NCI-H774 (cell line): ENCODE measurements around the gene CFAP52.
"Not testable (repeated sequence)": the region's sequence is repeated elsewhere in the genome, so short reads cannot be mapped to it uniquely, and the experiment has no call there.

Experiments
- DNase-seq: peaks from one replicate; lab custom pipeline; 2025; lab: John Stamatoyannopoulos, UW

CFAP52 gene

DNA sequence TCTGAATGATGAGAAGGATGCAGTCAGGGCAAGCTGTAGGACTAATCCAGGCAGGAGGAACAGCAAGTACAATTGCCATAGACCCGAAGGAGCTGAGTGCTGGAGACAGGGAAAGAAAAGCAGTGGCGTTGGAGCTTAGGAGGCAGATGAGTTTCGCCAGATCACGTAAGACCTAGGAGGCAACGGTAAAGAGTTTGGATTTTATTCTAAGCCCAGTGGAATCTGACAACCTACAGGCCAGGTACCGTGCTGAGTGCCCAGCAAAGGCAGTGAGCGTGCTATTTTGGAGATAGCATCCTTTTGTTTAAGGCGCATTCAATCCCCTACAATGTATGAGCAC is 70.1 kb downstream of the CFAP52 start:
- DNase-seq: no peak

DNA sequence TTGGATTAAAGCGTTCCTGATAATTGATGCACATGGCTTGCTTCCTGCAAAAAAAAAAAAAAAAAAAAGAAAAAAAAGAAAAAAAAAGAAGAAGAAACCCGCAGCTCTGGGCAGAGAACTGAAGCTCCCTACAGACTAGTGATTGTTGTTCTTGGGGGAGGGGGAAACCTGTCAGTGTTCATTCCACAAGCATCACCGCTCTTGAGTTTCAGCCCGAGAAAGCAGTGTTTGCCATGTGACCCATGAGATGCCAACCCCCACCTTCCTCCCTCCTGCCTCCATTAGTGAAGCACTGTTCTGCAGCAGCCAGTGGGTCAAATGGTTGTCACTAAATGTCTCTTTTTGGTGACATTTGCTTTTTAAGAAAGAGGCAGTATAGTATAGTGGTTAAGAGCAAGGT is 70.6 kb downstream of the CFAP52 start:
- DNase-seq: no peak

DNA sequence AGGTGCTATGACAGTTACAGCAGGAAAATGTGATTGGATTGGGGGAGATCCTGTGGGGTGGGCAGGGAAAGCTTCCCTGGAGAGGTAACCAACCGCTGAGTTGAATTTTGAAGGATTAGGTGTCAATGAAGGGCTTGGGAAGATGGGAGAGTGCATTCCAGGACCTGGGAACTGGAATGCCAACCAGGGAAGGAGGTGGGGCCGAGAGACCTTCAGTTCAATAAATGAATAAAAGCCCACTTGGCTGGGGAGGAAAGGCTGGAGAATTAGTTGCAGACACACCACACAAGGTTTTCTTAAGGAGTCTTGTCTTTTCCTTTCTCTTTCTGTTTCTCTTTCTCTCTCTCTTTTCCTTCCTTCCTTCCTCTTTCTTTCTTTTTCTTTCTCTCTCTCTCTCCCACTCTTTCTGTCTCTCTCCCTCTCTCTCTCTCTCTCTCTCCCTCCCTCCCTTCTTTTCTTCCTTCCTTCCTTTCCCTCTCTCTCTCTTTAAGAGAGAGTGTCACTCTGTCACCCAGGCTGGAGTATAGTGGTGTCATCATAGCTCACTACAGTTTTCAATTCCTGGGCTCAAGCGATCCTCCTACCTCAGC is 72.2 kb downstream of the CFAP52 start:
- DNase-seq: no peak

DNA sequence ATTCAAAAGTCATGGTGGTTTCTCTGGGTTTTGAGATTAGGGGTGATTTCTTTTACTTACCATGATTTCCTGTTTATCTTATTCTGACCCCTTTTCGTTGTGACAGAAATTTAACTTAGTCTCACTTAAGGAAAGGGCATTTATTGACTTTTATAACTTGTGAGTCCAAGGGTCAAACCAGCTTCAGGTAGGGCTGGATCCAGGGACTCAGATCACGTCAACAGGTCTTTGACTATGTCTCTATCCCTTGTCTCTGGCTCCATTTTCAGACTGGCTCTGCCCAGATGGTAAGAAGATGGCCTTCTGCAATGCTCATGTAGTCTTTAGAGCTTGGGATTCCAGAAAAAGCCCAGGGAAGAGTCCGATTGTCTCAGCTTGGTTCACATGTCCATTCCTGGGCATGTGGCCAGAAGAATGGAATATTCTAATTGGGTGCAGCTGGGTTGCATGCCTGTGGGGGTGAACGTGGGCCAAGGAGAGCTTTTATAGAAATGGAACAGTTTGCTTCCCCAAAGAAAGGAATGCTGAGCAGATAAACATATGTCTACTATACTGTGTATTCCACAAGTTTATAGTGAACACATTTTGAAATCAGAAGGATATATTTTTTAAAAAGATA is 82.3 kb downstream of the CFAP52 start:
- no peak for DNase-seq

DNA sequence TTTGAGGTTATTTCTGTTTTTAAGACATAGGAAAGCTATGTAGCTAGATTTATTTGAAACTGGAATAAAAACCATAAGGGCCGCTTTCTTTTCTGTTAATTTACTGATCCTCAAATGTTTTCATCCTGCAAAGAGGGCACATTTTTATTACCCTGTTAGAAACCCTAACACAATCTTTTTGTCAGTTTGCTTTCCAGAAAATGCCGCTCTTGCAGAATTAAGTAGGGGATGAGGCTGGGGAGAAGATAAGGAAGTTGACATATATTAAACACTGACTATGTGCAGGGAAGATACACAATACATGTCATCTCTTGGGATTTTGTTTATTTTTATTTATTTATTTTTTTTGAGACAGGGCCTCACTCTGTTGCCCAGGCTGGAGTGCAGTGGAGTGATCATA is 84.6 kb downstream of the CFAP52 start:
- DNase-seq: no peak

DNA sequence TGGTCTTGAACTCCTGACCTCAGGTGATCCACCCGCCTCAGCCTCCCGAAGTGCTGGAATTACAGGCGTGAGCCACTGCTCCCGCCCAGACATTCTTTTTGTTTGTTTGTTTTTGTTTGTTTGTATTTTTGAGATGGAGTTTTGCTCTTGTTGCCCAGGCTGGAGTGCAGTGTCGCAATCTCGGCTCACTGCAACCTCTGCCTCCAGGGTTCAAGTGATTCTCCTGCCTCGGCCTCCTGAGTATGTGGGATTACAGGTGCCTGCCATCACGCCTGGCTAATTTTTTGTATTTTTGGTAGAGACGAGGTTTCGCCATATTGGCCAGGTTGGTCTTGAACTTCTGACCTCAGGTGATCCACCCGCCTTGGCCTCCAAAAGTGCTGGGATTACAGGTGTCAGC is 87.1 kb downstream of the CFAP52 start:
- not testable (repeated sequence) for DNase-seq

DNA sequence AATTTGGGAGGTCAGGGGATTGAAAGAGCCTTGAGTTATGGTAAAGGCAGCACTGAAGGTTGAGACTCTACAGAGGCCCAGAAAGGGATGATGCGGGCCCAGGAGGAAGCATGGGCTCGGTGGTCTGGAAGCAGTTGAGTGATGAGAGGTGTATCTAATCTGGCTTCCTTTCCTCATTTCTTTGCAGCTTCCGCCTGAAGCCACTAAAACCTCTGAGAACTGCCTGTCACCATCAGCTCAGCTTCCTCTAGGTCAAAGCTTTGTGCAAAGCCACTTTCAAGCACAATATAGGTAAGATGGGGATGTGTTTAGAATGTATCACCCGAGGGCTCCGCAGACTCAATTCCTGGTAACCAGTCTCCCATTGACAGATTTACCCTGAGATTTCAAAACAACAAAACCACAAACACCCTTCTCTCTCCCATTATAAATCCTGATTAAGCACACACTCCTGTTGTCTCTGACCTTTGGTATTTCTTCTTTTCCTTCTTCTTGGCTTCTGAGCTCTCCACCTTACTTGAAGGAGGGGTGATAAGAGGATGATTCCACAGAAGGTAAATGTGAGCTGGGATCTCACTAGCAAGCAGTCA is 90.1 kb downstream of the CFAP52 start:
- DNase-seq: no peak

DNA sequence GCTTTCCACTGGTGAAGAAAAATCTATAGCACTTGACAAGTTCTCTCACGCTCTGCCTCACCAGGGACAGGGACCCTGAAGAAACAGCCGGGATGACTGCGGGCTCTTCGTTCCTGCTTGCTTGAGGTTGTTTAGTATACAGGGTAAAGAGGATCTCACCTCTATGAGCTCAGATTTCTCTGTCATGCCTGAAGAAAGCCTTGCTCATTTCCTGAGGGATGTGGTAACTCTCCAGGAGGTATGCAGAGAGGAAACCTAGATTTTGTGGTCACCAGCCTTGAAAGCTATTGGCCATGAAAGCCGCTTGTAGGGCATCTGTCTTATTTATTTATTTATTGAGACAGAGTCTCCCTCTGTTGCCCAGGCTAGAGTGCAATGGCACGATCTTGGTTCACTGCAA is 92.1 kb downstream of the CFAP52 start:
- DNase-seq: no peak

DNA sequence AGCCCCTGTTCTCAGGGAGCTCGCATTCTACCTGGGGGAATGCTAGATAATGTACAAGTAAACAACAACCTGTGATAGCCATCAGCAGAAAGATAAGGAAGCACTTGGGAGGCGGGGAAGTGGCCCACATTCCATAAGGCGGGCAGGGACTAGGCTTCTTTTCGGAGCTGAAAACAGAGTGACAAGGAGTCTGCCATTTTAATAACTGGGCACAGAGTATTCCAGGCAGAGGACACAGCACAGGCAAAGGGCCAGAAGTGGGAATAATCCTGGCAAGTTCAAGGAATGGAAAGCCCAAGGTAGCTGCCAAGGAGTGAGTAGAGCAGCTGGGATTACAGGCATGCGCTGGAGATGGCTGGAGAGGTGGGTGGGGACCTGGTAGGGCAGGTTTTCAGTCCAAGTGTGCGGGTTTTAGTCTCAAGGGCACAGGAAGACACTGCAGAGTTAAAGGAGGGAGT is 93.1 kb downstream of the CFAP52 start:
- DNase-seq: no peak

DNA sequence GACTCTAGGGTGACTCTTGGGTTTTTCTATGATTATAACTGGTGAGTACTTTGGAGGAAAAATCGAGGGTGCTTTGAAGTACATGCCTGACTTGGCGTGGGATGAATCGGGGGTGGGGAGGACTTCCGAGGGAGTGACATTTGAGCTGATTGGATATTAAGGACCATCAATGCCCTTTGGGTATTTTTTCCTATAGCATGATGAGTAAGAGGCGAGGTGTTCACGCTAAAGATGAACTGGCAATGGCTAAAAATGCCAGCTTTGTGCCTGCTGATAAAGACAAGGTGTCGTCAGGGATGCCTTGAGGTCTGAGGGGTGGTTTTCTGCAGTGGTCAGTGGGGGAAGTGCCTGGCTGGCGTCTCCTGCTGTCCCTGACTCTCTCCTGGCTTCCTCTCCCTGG is 94.2 kb downstream of the CFAP52 start:
- no peak for DNase-seq

DNA sequence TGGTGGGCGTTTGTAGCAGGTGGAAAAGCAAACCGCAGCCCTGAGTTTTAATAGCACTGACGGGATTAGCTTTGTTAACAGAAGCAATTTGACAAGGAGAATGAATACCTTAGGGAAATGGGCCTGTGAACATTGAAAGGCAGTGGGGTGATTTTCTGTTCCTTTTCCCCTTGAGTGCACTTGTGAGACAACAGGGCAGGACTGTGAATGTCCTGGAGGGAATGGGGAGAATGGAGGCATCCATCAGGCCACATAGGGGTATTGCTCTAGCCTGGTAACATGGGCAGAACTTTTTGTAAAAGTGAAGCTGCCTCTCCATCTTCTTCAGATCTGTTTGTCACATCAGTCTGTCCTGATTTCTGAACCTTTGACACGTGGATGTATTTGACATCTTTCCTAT is 95.1 kb downstream of the CFAP52 start:
- DNase-seq: no peak

DNA sequence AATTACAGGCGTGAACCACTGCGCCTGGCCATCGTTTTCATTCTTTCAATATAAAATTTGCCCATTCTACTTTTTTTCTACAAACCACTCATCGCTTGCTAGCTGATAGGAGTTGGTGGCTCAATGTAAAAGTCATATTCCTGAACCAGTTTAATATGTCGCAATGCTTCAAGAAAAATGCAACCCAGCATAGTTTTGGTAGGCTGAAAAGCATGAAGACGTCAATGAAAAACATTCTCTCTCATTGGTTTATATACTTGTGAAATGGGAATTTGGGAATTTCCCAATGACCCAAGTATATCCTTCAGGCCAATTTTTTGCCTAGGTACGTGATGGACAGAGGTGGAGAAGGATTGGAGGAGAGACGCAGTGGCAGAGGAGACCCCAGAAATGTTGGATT is 95.8 kb downstream of the CFAP52 start:
- DNase-seq: no peak

DNA sequence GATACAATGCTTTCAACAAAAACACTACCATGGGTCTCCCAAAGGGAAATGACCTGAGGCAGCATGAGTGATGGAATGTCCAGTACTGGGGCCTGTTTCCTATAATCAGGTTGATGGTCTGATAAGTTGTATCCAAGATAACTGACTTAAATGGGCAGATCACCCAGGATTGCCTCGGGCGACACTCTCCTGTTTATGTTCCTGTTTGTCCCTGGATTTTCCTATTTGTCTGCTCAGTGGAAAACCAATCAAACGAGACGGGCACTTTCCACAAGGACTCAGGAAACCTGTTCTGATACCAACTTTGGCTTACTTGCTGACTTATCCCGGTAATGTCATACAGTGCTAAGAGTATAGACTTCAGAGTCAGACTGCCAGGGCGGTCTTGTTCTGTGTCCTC is 96.2 kb downstream of the CFAP52 start:
- DNase-seq: no peak

DNA sequence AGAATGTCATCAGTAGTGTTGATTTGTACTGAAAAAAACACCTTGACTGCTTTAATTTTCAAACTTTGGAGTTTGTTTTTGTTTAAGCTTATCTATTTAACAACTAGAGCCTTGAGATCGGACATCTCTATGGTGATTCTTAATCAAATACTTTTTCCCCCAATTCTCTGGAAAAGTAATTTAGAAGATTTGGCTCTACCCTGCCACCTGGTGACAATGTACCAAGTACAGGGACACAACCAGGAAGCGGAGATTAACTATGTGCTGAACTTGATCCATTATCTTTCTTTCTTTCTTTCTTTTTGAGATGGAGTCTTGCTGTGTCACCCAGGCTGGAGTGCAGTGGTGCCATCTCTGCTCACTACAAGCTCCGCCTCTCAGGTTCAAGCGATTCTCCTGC is 99.6 kb downstream of the CFAP52 start:
- no peak for DNase-seq

DNA sequence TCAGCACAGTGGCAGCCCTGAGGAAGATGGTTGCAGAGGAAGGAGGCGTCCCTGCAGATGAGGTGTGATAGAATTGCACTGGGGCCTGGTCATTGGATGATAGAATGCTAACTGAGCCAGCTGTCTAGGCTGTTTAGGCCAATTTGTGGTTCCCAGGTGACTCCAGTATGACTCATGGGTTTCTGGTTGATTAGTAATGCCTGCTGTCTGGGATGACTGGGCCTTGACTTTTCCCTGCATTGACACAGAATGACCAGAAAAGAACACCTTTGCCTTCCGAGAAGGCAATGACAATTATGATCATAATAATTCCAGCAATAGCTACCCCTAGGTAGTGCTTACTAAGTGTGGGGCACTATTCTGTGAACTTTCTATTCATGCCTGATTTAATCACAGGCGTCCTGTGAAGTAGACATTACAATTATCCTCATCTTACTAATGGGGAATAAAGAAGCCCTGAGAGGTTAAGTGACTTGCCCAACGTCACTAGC is 100.4 kb downstream of the CFAP52 start:
- no peak for DNase-seq

DNA sequence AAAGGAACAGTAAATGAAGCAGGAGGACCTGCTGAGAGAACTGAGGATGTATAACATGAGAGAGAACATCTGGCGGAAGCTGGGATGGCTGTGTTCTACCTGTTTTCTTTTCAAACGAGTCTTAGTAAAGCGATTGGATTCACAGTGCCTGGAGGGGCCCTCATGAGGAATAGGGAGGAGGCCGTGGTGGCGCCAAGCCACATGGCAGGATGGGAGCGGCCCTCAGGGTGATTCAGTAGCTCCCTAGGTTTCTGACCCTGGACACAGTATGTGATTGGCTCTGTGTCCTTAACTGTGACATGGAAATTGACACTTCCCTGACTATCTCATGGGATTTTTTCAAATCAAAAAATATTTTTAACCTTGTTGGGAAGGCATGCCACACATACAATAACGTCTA is 101.0 kb downstream of the CFAP52 start:
- no peak for DNase-seq

DNA sequence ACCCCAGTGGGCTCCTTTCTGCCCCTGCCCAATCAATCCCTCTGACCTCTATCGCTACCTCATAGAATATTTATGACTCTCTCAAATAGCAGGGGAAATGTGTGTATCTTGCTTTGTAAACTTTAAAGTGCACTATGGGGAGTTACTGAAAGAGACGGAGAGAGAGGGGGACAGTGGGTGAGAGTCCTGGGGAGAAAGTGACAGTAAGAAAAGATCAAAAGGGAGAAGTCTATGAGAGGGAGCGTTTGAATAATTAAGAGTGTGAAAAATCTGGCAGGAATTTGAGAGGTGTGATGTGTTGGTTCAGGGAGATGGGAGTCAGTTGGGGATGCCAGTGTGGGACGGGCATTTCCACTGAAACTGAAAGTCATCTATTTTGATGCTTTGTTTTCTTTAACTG is 101.5 kb downstream of the CFAP52 start:
- no peak for DNase-seq

DNA sequence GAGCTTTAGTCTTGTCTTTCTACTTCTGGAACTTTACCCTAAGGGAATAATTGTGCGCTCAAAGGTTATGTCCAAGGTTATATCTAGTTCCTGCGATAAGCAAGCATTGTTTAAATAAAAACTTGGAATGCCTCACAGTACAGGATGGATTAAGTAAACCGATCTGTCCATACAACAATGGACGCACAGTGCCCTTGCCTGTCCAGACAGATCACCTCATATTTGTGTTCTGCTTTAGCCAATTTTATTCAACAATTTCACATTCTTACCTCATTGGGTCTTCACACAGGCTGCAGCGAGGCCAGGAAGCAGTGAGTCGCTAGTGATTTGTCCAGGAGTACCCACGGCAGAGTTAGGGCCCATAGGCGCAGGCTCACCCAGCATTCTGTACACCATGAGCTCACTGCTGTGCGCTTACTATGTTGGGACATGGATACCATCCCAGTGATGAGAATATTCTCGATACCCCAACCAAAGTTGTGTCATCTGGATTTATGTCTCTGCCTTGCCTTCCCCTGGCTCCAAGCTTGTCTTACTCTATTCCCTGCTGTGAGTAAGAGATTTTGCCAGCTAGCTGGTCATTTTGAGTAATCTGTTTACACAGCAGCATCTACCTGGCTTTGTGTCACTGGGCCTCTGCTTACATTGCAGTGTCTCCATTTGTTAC is 108.6 kb downstream of the CFAP52 start:
- no peak for DNase-seq
